Transverse colon (tissue), 4 donors: Measurements from ENCODE around the gene RAPGEF6. TPM values are rescaled to one million over a fixed set of nuclear protein-coding genes. Genes with fewer than 3 reads are reported as not detected.

Experiments used
- DNase-seq: peaks from one replicate; pipeline ENCODE4 v3.0.0-alpha.2; 2019
- H3K27ac ChIP-seq, 4 donors: fragments of 200-600 bp; sonication (generic); 2 replicates each; pipeline ENCODE4 v1.5.1; 2016 to 2018; ENCODE audit warnings: inconsistent platforms in 4 of 4
- H3K27me3 ChIP-seq: fragments of 200-600 bp; sonication (generic); 2 replicates; pipeline ENCODE4 v1.5.1; 2017; ENCODE audit warnings: inconsistent platforms
- H3K36me3 ChIP-seq, 4 donors: fragments of 200-600 bp; sonication (generic); 2 replicates each; pipeline ENCODE4 v1.5.1; 2017 to 2019; ENCODE audit warnings: inconsistent platforms in 4 of 4
- H3K4me1 ChIP-seq, 4 donors: fragments of 200-600 bp; sonication (generic); 2 replicates each; pipeline ENCODE4 v1.5.1; 2017 to 2020; ENCODE audit warnings: inconsistent platforms in 4 of 4
- H3K4me3 ChIP-seq, 4 donors: fragments of 200-600 bp; sonication (generic); 1 replicate in 1 of 4; 2 replicates in 3 of 4; pipeline versions ENCODE4 v1.5.1 to v1.6.1; 2017 to 2019; ENCODE audit warnings: inconsistent platforms in 4 of 4
- H3K9me3 ChIP-seq, 2 donors: fragments of 200-600 bp; sonication (generic); 2 replicates each; pipeline ENCODE4 v1.5.1; 2017 to 2019; ENCODE audit warnings: inconsistent platforms in 2 of 2
- EP300 ChIP-seq: sonication (generic); formaldehyde crosslinking; IDR thresholded peaks from one replicate; pipeline ENCODE4 v1.6.1; 2017; ENCODE audit warnings: antibody characterized with exemption, low read depth
- POLR2A ChIP-seq: fragments of 450-650 bp; IDR thresholded peaks from one replicate; pipeline ENCODE4 v1.6.1; 2016; ENCODE audit warnings: antibody characterized with exemption, mild to moderate bottlenecking, moderate library complexity
- POLR2AphosphoS5 ChIP-seq, 3 donors: sonication (generic); formaldehyde crosslinking; IDR thresholded peaks; one replicate each; pipeline ENCODE4 v1.6.1; 2016; ENCODE audit warnings: antibody characterized with exemption in 3 of 3
- WGBS, 2 donors: methylation state at CpG; one replicate each; pipeline ENCODE4 v1.1.5; 2018; ENCODE audit warnings: low coverage in 1 of 2; 5-methylcytosine and 5-hydroxymethylcytosine counted together
- in situ Hi-C, 4 donors: fragments of 200-750 bp; cut with MboI; loops; one replicate each; pipeline versions ENCODE4 v1.15.0 to v1.15.1; 2017; ENCODE audit warnings: low sequenced_read_pairs in 3 of 4, low pct_ligation_motif_present in 1 of 4, low pct_unique_long_range_greater_than_20kb in 1 of 4
- intact Hi-C: fragments of 100-400 bp; cut with DNase I; formaldehyde crosslinking; loops from one replicate; pipeline ENCODE4 v1.15.1; 2023; ENCODE audit warnings: low total_unique reads
- total RNA-seq, 4 donors: library from RNA; depleted of rRNA; stranded (reverse); fragments of >200 nt; gene quantifications; one replicate each; pipeline ENCODE4 v1.1.0, GENCODE V29; 2016
- TF ChIP-seq, protein P1 (sequence below), 5 experiments: fragments of 200-600 bp in 3 of 5; fragments of 450-650 bp in 2 of 5; sonication (generic) in 3 of 5; IDR thresholded peaks; 1 replicate in 2 of 5; 2 replicates in 3 of 5; pipeline ENCODE4 v1.5.1; 2016 to 2017; ENCODE audit warnings: antibody characterized with exemption in 5 of 5, inconsistent platforms in 3 of 5, mild to moderate bottlenecking in 2 of 5, moderate library complexity in 1 of 5

RAPGEF6 gene
- total RNA-seq, 4 donors from 2014 or later, result 21.3 to 40.3 (median 35.9) TPM

DNA sequence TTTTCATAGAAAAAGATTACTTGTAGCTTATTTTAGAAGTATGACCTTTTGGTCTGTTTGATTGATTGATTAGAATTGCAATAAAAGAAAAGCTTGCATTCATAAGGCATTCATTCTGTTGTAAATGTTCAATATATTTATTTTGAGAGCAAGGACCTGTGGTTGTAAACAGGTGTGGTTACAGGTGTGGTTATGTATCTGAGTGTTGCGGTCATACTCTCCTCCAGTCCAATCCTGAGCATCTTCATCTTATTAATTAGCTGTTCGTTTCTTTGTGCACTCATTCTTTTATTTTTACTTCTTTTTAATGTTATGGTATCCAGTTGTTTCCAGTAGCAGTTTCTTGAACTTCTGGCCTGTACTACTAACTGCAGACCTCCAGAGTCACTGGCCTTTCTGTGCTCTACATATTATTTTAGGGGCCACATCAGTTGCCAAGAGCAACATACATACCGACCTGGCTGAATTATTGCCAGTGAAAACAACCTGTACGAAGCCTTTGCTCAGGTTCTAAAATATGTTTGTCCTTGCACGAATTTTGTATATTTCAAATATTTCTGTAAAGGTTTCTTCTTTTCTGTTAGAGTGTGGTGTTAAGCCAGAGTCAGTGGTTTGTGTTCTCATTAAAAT, 242.4 kb downstream of the RAPGEF6 start:
- intact Hi-C loops (no loop called here), in situ Hi-C loops (loop anchor here in 1 of 4 donors (25.0 kb wide), 1 partner anchor 230 kb away; the partner anchor contains the start of genes HINT1 and LYRM7)
- no peak overlapping the region for H3K4me3 ChIP-seq
- WGBS, 2 donors, result 59 to 61% methylated on average over 5 of the region's 5 CpGs
- no peak overlapping the region for H3K27ac ChIP-seq
- H3K9me3 ChIP-seq, result no peaks in the 10 kb centered on the region
- no peak for DNase-seq
- TF ChIP-seq, protein P1, sequence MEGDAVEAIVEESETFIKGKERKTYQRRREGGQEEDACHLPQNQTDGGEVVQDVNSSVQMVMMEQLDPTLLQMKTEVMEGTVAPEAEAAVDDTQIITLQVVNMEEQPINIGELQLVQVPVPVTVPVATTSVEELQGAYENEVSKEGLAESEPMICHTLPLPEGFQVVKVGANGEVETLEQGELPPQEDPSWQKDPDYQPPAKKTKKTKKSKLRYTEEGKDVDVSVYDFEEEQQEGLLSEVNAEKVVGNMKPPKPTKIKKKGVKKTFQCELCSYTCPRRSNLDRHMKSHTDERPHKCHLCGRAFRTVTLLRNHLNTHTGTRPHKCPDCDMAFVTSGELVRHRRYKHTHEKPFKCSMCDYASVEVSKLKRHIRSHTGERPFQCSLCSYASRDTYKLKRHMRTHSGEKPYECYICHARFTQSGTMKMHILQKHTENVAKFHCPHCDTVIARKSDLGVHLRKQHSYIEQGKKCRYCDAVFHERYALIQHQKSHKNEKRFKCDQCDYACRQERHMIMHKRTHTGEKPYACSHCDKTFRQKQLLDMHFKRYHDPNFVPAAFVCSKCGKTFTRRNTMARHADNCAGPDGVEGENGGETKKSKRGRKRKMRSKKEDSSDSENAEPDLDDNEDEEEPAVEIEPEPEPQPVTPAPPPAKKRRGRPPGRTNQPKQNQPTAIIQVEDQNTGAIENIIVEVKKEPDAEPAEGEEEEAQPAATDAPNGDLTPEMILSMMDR (IDR thresholded peaks at IDR 0.05), result no peak
- TF ChIP-seq POLR2A (no peak), POLR2AphosphoS5 (IDR thresholded peaks at IDR 0.05) (no peak), EP300 (no peak)
- peaks cover 0 to 11% (median 3%) of the 10 kb centered on the region in 4 donors for H3K36me3 ChIP-seq
- H3K27me3 ChIP-seq, result no peaks in the 10 kb centered on the region
- H3K4me1 ChIP-seq, result peaks cover 0 to 5% (median 2%) of the 10 kb centered on the region in 4 donors

DNA sequence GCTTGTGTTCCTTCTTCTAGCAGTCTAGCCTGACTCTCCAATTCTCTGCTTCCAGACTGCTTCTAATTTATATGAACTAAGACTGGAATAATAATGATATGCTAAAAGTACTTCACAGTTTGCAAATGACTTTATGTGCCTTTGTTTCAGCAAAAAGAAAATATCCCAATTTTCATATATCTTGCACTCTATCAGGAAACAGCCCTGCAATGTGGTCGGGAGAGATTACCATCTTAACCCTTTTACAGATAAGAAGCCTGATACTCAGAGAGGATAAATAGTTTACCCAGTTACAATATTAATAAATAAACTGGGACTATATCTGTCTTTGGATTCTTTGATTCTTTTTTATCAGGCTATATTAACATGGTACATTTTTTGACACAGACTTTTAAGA, 245.2 kb downstream of the RAPGEF6 start:
- WGBS, 2 donors, result 78% methylated on average over 1 of the region's 1 CpG
- H3K9me3 ChIP-seq, result no peaks in the 10 kb centered on the region
- no peak for DNase-seq
- in situ Hi-C loops, result loop anchor here in 1 of 4 donors (25.0 kb wide), 1 partner anchor 228 kb away; the partner anchor contains the start of genes HINT1 and LYRM7
- peaks cover 0 to 7% (median 0%) of the 10 kb centered on the region in 4 donors for H3K36me3 ChIP-seq
- intact Hi-C loops, result no loop called here
- H3K4me1 ChIP-seq, result peaks cover 0 to 11% (median 2%) of the 10 kb centered on the region in 4 donors
- TF ChIP-seq POLR2A (no peak), EP300 (no peak), POLR2AphosphoS5 (IDR thresholded peaks at IDR 0.05) (no peak)
- TF ChIP-seq, protein P1 (IDR thresholded peaks at IDR 0.05), result no peak
- H3K27me3 ChIP-seq, result no peaks in the 10 kb centered on the region
- H3K4me3 ChIP-seq, result no peak overlapping the region
- no peak overlapping the region for H3K27ac ChIP-seq

DNA sequence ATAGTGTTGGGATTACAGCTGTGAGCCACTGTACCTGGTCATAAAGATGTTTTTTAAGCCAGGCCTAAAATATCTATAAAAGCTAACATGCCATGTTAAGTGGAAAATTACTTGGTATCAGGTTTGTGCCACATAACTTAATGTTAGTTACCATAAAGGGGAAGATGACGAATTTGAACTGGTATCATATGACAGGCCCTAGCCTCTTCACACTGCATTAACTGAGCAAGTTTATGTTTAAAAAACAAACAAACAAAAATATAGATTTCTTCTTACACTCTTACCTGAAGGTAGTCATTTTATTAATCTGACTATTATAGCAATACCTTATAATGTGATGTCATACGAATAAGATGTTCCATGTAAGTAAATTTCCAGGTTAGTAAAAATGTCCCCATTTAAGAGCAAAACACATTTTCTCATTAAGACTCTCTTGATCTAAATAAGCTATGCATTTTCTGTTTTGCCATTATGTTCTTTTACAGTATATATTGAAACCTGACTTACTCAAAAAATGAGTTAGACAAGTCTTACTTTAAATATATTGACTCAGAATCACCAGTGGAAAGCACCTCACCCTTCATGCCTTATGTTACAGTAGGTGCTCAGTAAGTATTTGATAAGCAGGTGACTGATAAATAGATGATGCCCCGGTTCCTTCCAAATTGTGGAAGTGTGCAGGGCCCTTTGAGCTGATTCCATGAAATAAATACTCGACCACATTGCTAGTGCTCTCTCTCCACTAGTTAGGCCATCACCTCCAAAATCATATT, 245.7 kb downstream of the RAPGEF6 start:
- TF ChIP-seq POLR2A (no peak), EP300 (no peak)
- TF ChIP-seq, protein P1 (IDR thresholded peaks at IDR 0.05), result no peak
- Histone ChIP-seq H3K4me1 (peaks cover 0 to 11% (median 2%) of the 10 kb centered on the region in 4 donors), H3K27ac (no peak overlapping the region), H3K36me3 (peaks cover 0 to 7% (median 0%) of the 10 kb centered on the region in 4 donors), H3K9me3 (no peaks in the 10 kb centered on the region), H3K4me3 (no peak overlapping the region), H3K27me3 (no peaks in the 10 kb centered on the region)
- WGBS, 2 donors, result 76 to 81% methylated on average over 4 of the region's 4 CpGs
- in situ Hi-C loops (loop anchor here in 1 of 4 donors (25.0 kb wide), 1 partner anchor 227 kb away; the partner anchor contains the start of genes HINT1 and LYRM7), intact Hi-C loops (no loop called here)
- DNase-seq, result no peak

DNA sequence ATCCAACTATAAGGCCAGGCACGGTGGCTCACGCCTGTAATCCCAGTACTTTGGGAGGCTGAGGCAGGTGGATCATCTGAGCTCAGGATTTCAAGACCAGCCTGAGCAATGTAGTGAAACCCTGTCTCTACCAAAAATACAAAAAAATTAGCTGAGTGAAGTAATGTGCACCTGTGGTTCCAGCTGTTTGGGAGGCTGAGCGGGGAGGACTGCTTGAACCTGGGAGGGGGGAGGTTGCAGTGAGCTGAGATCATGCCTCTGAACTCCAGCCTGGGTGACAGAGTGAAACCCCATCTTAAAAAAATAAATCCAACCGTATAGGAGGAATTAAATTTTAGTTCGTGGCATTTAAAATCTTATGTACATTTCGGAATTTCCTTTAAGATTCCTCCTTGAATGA, 247.8 kb downstream of the RAPGEF6 start:
- DNase-seq, result no peak
- in situ Hi-C loops, result loop anchor here in 1 of 4 donors (25.0 kb wide), 1 partner anchor 225 kb away; the partner anchor contains the start of genes HINT1 and LYRM7
- no peak for TF ChIP-seq POLR2AphosphoS5 (IDR thresholded peaks at IDR 0.05)
- TF ChIP-seq, protein P1 (IDR thresholded peaks at IDR 0.05), result no peak
- TF ChIP-seq POLR2A, result no peak
- no peak for TF ChIP-seq EP300
- Histone ChIP-seq H3K4me1 (peaks cover 4 to 15% (median 8%) of the 10 kb centered on the region in 4 donors), H3K9me3 (no peaks in the 10 kb centered on the region), H3K4me3 (no peak overlapping the region), H3K36me3 (peaks cover 0 to 7% (median 0%) of the 10 kb centered on the region in 4 donors), H3K27me3 (no peaks in the 10 kb centered on the region), H3K27ac (no peak overlapping the region)
- WGBS, 2 donors, result 92 to 96% methylated on average over 6 of the region's 6 CpGs
- intact Hi-C loops, result no loop called here
